ENCODE measurements around the gene HMCN1.

The HMCN1 gene

GRCh38 chr1:185920602-185921001, 186.4 kb downstream of the HMCN1 start:
- DNase-seq: no peak

- no peak for DNase-seq
These were observed 187.4 kb downstream of the HMCN1 start for GRCh38 chr1:185921636-185922035.

GRCh38 chr1:185926588-185926987, 192.4 kb downstream of the HMCN1 start:
- DNase-seq: no peak

GRCh38 chr1:185929776-185930175, 195.6 kb downstream of the HMCN1 start:
- DNase-seq: no peak

- no peak for DNase-seq
These were observed 197.2 kb downstream of the HMCN1 start for GRCh38 chr1:185931438-185931837.

GRCh38 chr1:185933580-185933979, 199.4 kb downstream of the HMCN1 start:
- DNase-seq: no peak

- DNase-seq: no peak
These were observed 200.4 kb downstream of the HMCN1 start for GRCh38 chr1:185934476-185935189.

- no peak for DNase-seq
These were observed 201.2 kb downstream of the HMCN1 start for GRCh38 chr1:185935360-185935759.

GRCh38 chr1:185936641-185937040, 202.4 kb downstream of the HMCN1 start:
- no peak for DNase-seq

- no peak for DNase-seq
These were observed 204.2 kb downstream of the HMCN1 start for GRCh38 chr1:185938396-185938795.

GRCh38 chr1:185939142-185939541, 205.0 kb downstream of the HMCN1 start:
- DNase-seq: no peak

- DNase-seq: no peak
These were observed 208.8 kb downstream of the HMCN1 start for GRCh38 chr1:185942961-185943360.

GRCh38 chr1:185956881-185957280, 222.7 kb downstream of the HMCN1 start:
- no peak for DNase-seq

- DNase-seq: no peak
These were observed 223.5 kb downstream of the HMCN1 start for GRCh38 chr1:185957441-185958363.

GRCh38 chr1:185960422-185961321, 226.5 kb downstream of the HMCN1 start:
- DNase-seq: no peak

GRCh38 chr1:185961664-185962063, 227.5 kb downstream of the HMCN1 start:
- DNase-seq: no peak

- no peak for DNase-seq
These were observed 230.8 kb downstream of the HMCN1 start for GRCh38 chr1:185964946-185965345.

GRCh38 chr1:185965870-185966269, 231.7 kb downstream of the HMCN1 start:
- DNase-seq: no peak

- DNase-seq: no peak
These were observed 232.3 kb downstream of the HMCN1 start for GRCh38 chr1:185966471-185966870.

GRCh38 chr1:185969028-185969427, 234.8 kb downstream of the HMCN1 start:
- DNase-seq: no peak

- no peak for DNase-seq
These were observed 235.4 kb downstream of the HMCN1 start for GRCh38 chr1:185969524-185969991.

GRCh38 chr1:185971688-185972087, 237.5 kb downstream of the HMCN1 start:
- DNase-seq: no peak
